Activated naive CD4-positive, alpha-beta T cell treated with anti-CD3 and anti-CD28 coated beads for 36 hours (primary cell): ENCODE results near the gene AFF3. TPM values are rescaled to one million over a fixed set of nuclear protein-coding genes. Genes with fewer than 3 reads are reported as not detected.

Experiments used
- CTCF ChIA-PET: fragments of 350-600 bp; sonication (Branson Sonifier 250); formaldehyde crosslinking; loops from one replicate; lab custom pipeline; 2021; ENCODE audit warnings: antibody characterized with exemption; lab: Charles Lee
- DNase-seq: peaks from one replicate; pipeline ENCODE4 v3.0.0-alpha.2; 2020
- H3K27ac Mint-ChIP-seq: one replicate; pipeline ENCODE4 v1.8.0; 2021; ENCODE audit warnings: mild to moderate bottlenecking, mixed read lengths
- H3K27me3 Mint-ChIP-seq: one replicate; pipeline ENCODE4 v1.8.0; 2021; ENCODE audit warnings: low read depth, mixed read lengths
- H3K36me3 Mint-ChIP-seq: one replicate; pipeline ENCODE4 v1.8.0; 2021; ENCODE audit warnings: low read depth, mixed read lengths
- H3K4me1 Mint-ChIP-seq: one replicate; pipeline ENCODE4 v1.8.0; 2021; ENCODE audit warnings: low read depth, mixed read lengths
- H3K4me3 Mint-ChIP-seq: one replicate; pipeline ENCODE4 v1.8.0; 2021; ENCODE audit warnings: mild to moderate bottlenecking, moderate library complexity, mixed read lengths
- H3K9me3 Mint-ChIP-seq: one replicate; pipeline ENCODE4 v1.8.0; 2021; ENCODE audit warnings: mixed read lengths
- intact Hi-C: fragments of 100-400 bp; cut with micrococcal nuclease; formaldehyde crosslinking; loops from one replicate; pipeline ENCODE4 v1.15.1; 2023
- total RNA-seq, 2 experiments: library from RNA; stranded (reverse); gene quantifications; one replicate each; pipeline ENCODE4 v1.2.3, GENCODE V29; 2021

Gene AFF3
- 1 to 10 TPM; 1.5 to 2.1 TPM for total RNA-seq

DNA sequence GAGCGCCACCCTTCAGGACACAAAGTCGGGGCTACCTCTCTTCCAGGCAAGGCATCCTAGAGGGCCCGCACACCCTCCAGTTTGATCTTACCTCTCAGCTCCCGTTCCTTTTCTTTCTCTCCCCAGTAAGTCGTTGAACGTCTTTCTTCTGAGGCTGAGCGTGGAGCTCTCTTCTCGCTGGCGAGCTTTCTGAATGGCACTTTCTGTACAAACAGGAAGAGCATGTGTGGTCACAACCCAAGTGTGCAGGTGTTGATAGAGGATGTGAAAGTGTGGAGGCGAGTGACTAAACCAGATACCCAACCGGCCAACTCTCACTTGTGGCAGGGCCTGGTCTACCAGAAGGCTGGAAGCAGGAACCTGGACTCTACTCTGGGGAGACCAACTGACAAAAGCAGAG, at the start of gene AFF3:
AFF3 (minus strand) TSS at position 198 of the 400 bp plus-strand sequence. CDS start 38,136 bp downstream, outside the sequence.
- Mint-ChIP-seq H3K4me3 (peak within 1 kb of the TSS; percentile 71), H3K4me1 (peaks cover 54% of the 10 kb centered on the region), H3K27ac (peak within 1 kb of the TSS; percentile 73), H3K36me3 (no peaks in the 10 kb centered on the region), H3K27me3 (peaks cover 2% of the 10 kb centered on the region), H3K9me3 (no peaks in the 10 kb centered on the region)
- DNase-seq, result peak; percentile 79
- intact Hi-C loops, result loop anchor here (1.0 kb wide), 1 partner anchor 78 kb away; no protein-coding TSS in a partner anchor
- CTCF ChIA-PET, result interaction anchor here (1.2 kb wide), 1 partner anchor 9 kb away, joined by 3 read pairs; no protein-coding TSS in a partner anchor

DNA sequence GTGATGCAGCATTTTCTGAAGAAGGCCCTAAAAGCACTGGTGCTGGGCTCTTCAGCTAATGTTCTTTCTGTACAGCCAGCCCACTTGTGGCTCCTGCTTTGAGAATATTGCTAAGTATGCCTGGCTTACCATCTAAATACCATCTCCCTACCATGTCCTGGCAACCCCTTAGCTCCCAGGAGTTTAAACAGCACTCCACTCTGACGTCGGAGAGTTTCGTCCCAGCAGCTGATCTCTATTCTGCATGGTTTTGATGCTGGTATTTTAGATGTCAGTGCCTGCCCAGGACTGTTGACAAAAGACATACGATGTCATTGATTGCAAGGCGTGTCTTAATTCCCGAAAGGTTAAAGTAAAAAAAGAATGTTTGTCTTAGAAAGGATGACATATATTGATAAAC, 47.0 kb upstream of the AFF3 start:
- intact Hi-C loops, result no loop called here
- CTCF ChIA-PET, result no interaction called here
- Mint-ChIP-seq H3K4me3 (no peak overlapping the region), H3K9me3 (no peaks in the 10 kb centered on the region), H3K4me1 (no peaks in the 10 kb centered on the region), H3K27me3 (no peaks in the 10 kb centered on the region), H3K27ac (no peak overlapping the region), H3K36me3 (no peaks in the 10 kb centered on the region)
- no peak for DNase-seq

DNA sequence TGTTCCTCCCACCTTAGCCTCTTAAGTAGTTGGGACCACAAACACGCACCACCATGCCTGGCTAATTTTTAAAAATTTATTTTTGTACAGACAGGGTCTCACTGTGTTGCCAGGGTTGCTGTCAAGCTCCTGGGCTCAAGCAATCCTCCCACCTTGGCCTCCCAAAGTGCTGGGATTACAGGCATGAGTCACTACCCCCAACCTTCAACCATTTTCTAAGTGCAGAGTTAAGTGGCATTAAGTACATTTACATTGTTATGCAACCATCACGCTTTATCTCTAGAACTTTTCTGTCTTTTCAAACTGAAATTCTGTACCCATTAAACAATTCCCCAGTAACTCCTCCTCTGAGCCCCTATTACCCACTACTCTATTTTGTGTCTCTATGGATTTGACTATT, 45.9 kb upstream of the AFF3 start:
- no peaks in the 10 kb centered on the region for H3K36me3 Mint-ChIP-seq
- no peak for DNase-seq
- H3K27me3 Mint-ChIP-seq, result no peaks in the 10 kb centered on the region
- H3K4me1 Mint-ChIP-seq, result no peaks in the 10 kb centered on the region
- intact Hi-C loops, result no loop called here
- CTCF ChIA-PET, result no interaction called here
- H3K27ac Mint-ChIP-seq, result no peak overlapping the region
- no peaks in the 10 kb centered on the region for H3K9me3 Mint-ChIP-seq
- H3K4me3 Mint-ChIP-seq, result no peak overlapping the region

GRCh38 chr2:100186126-100186525, 43.7 kb upstream of the AFF3 start:
- Mint-ChIP-seq H3K9me3 (no peaks in the 10 kb centered on the region), H3K27ac (no peak overlapping the region), H3K36me3 (no peaks in the 10 kb centered on the region), H3K4me1 (no peaks in the 10 kb centered on the region), H3K4me3 (no peak overlapping the region), H3K27me3 (no peaks in the 10 kb centered on the region)
- intact Hi-C loops, result no loop called here
- CTCF ChIA-PET, result interaction anchor here (0.6 kb wide), 1 partner anchor 59 kb away, joined by 7 read pairs; no protein-coding TSS in a partner anchor
- no peak for DNase-seq

GRCh38 chr2:100185516-100185915, 43.1 kb upstream of the AFF3 start:
- no peak for DNase-seq
- intact Hi-C loops, result no loop called here
- Mint-ChIP-seq H3K9me3 (no peaks in the 10 kb centered on the region), H3K4me3 (no peak overlapping the region), H3K27me3 (no peaks in the 10 kb centered on the region), H3K27ac (no peak overlapping the region), H3K36me3 (no peaks in the 10 kb centered on the region), H3K4me1 (no peaks in the 10 kb centered on the region)
- CTCF ChIA-PET, result no interaction called here

DNA sequence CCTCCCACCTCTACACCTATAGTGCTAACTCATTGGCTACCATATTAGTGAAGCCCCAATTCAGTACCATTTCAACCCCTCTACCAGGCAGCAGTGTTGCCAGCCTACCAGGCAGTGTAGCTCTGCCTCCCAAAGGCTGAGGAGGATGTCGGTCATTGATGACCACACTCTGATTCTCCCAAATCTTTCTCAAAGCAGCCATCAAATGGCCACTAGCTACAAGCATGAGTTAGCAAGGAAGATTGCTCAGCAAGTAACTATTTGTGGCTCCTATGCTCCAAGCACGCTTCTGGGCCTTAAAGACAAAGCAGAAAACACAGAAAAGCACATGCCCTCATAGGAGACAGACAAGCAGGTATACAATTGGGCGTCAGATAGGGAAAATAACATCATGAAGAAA, 42.7 kb upstream of the AFF3 start:
- H3K27me3 Mint-ChIP-seq, result no peaks in the 10 kb centered on the region
- no peaks in the 10 kb centered on the region for H3K9me3 Mint-ChIP-seq
- CTCF ChIA-PET, result no interaction called here

GRCh38 chr2:100184055-100184737, 41.8 kb upstream of the AFF3 start:
- CTCF ChIA-PET, result no interaction called here
- Mint-ChIP-seq H3K4me3 (no peak overlapping the region), H3K27me3 (no peaks in the 10 kb centered on the region), H3K4me1 (no peaks in the 10 kb centered on the region), H3K9me3 (no peaks in the 10 kb centered on the region), H3K36me3 (no peaks in the 10 kb centered on the region), H3K27ac (no peak overlapping the region)
- no peak for DNase-seq
- intact Hi-C loops, result no loop called here

More for the DNA sequence above, 42.7 kb upstream of the AFF3 start:
- DNase-seq, result no peak
- Mint-ChIP-seq H3K4me3 (no peak overlapping the region), H3K36me3 (no peaks in the 10 kb centered on the region), H3K27ac (no peak overlapping the region), H3K4me1 (no peaks in the 10 kb centered on the region)
- intact Hi-C loops, result no loop called here

GRCh38 chr2:100182494-100183361, 40.3 kb upstream of the AFF3 start:
- H3K36me3 Mint-ChIP-seq, result no peaks in the 10 kb centered on the region
- intact Hi-C loops, result no loop called here
- H3K27me3 Mint-ChIP-seq, result no peaks in the 10 kb centered on the region
- no peak overlapping the region for H3K4me3 Mint-ChIP-seq
- no peak overlapping the region for H3K27ac Mint-ChIP-seq
- DNase-seq, result no peak
- H3K4me1 Mint-ChIP-seq, result no peaks in the 10 kb centered on the region
- no peaks in the 10 kb centered on the region for H3K9me3 Mint-ChIP-seq
- CTCF ChIA-PET, result no interaction called here

DNA sequence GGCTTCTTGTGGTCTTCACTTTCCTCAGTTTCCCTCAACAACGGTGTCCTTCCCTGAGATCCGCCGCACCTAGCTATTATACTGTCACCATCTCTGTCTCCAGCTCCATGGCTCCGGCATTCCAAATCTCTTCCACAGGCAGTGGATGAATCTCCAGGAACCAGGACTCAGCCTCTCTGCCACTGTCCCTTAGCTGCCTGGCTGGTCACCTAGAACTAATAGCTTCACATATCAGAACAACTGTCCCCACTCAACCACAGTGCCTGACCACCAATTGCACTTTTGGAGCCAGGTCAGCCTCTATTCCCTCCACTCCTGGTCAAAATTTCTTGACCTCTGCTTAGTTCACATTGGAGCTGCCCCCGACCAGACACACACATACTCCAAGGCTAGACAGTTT, 38.1 kb upstream of the AFF3 start:
- Mint-ChIP-seq H3K4me1 (no peaks in the 10 kb centered on the region), H3K4me3 (no peak overlapping the region), H3K27me3 (no peaks in the 10 kb centered on the region), H3K9me3 (no peaks in the 10 kb centered on the region), H3K36me3 (no peaks in the 10 kb centered on the region), H3K27ac (no peak overlapping the region)
- no peak for DNase-seq
- intact Hi-C loops, result no loop called here
- CTCF ChIA-PET, result interaction anchor here (0.6 kb wide), 1 partner anchor 267 kb away, joined by 3 read pairs; no protein-coding TSS in a partner anchor

DNA sequence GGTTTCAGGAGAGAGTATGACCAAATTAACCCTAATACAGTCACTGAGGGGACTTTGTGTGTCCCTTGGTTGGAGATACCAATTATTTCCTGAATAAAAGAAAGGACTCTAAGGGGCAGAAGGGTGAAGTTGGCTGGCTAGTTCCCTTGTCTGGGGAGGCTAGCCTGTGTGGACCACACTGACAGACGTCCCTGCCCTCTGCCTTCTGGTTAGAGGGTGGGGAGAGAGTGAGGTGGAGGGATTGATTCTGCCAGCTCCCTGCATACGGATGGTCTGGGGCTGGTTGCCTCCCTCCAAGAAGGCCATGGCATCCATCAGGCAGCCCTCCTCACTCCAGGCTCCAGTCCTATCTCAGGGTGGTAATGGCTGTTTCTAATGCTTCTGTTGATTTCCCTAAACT, 37.4 kb upstream of the AFF3 start:
- no peak overlapping the region for H3K4me3 Mint-ChIP-seq
- intact Hi-C loops, result no loop called here
- CTCF ChIA-PET, result interaction anchor here (0.6 kb wide), 1 partner anchor 266 kb away, joined by 3 read pairs; no protein-coding TSS in a partner anchor

DNA sequence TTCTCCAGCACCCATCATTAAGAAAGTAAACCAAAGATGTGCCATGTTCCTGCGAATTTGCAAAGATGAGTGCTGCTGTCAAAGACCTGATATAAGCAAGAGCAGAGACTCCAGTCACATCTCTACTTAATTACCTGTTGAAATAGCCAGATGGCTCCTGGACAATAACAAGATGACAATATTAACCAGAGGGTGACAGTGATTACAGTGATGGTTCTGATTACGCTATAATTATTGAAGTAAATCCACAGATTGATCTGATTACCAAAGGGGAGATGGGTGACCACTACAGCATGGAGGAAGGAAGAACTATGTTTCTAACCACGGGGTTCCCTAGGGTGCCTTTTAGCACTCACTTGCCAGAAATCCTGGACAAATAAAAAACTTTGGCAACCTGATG, 36.5 kb upstream of the AFF3 start:
- Mint-ChIP-seq H3K27me3 (no peaks in the 10 kb centered on the region), H3K27ac (no peak overlapping the region), H3K4me3 (no peak overlapping the region), H3K4me1 (no peaks in the 10 kb centered on the region), H3K36me3 (no peaks in the 10 kb centered on the region), H3K9me3 (no peaks in the 10 kb centered on the region)
- CTCF ChIA-PET, result no interaction called here
- DNase-seq, result no peak
- intact Hi-C loops, result no loop called here

More for the DNA sequence above, 37.4 kb upstream of the AFF3 start:
- Mint-ChIP-seq H3K9me3 (no peaks in the 10 kb centered on the region), H3K36me3 (no peaks in the 10 kb centered on the region), H3K27me3 (no peaks in the 10 kb centered on the region), H3K4me1 (no peaks in the 10 kb centered on the region), H3K27ac (no peak overlapping the region)
- DNase-seq, result no peak

GRCh38 chr2:100178085-100178788, 35.8 kb upstream of the AFF3 start:
- intact Hi-C loops, result no loop called here
- H3K9me3 Mint-ChIP-seq, result no peaks in the 10 kb centered on the region
- CTCF ChIA-PET, result no interaction called here
- peak; percentile 29 for DNase-seq
- H3K36me3 Mint-ChIP-seq, result no peaks in the 10 kb centered on the region
- no peaks in the 10 kb centered on the region for H3K27me3 Mint-ChIP-seq
- H3K4me3 Mint-ChIP-seq, result no peak overlapping the region
- no peak overlapping the region for H3K27ac Mint-ChIP-seq
- H3K4me1 Mint-ChIP-seq, result no peaks in the 10 kb centered on the region
